Ovary (tissue), 3 donors: ENCODE data around the gene OBSCN.

Experiments used
- EP300 ChIP-seq: sonication (generic); formaldehyde crosslinking; IDR thresholded peaks from one replicate; pipeline ENCODE4 v1.6.1; 2017; ENCODE audit warnings: antibody characterized with exemption
- POLR2A ChIP-seq: fragments of 450-650 bp; IDR thresholded peaks from one replicate; pipeline ENCODE4 v1.6.1; 2017; ENCODE audit warnings: antibody characterized with exemption, mild to moderate bottlenecking, moderate library complexity
- TF ChIP-seq, protein P1 (sequence below), 3 donors: fragments of 450-650 bp in 2 of 3; fragments of 200-600 bp in 1 of 3; IDR thresholded peaks; one replicate each; pipeline versions ENCODE4 v1.5.1 to v1.8.0; 2016 to 2022; ENCODE audit warnings: antibody characterized with exemption in 3 of 3, mild to moderate bottlenecking in 1 of 3
- donor health status: DM: no; HTN: no; CAD: no.

DNA sequence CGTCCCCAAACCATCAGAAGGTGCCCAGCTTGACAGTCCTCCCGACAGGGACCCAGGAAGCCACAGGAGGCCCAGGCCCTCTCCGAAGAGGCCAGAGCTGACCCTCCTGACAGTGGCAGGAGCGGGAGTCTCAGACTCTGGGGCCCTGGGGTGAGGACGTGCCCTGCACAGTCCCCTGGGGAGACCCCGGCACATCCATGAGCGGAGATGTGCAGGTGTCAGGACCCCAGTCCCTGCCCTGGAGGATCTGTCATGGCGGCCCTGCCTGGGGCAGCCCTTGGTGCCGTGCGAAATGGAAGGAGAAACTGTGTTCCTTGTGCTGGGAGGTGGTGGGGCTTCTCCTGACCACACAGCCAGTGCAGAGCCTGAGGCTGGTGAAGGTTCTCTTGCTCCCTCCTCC, 55.8 kb downstream of the OBSCN start:
- TF ChIP-seq, protein P1, sequence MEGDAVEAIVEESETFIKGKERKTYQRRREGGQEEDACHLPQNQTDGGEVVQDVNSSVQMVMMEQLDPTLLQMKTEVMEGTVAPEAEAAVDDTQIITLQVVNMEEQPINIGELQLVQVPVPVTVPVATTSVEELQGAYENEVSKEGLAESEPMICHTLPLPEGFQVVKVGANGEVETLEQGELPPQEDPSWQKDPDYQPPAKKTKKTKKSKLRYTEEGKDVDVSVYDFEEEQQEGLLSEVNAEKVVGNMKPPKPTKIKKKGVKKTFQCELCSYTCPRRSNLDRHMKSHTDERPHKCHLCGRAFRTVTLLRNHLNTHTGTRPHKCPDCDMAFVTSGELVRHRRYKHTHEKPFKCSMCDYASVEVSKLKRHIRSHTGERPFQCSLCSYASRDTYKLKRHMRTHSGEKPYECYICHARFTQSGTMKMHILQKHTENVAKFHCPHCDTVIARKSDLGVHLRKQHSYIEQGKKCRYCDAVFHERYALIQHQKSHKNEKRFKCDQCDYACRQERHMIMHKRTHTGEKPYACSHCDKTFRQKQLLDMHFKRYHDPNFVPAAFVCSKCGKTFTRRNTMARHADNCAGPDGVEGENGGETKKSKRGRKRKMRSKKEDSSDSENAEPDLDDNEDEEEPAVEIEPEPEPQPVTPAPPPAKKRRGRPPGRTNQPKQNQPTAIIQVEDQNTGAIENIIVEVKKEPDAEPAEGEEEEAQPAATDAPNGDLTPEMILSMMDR (IDR thresholded peaks at IDR 0.05) = no peak
- TF ChIP-seq POLR2A = no peak
- TF ChIP-seq EP300 = no peak
